HG02885 (cell line): Measurements from ENCODE around the gene LGALS9.

Experiments used
- ATAC-seq: cut with Tn5 transposase; IDR thresholded peaks from one replicate; pipeline ENCODE4 v1.9.1; 2021; ENCODE audit warnings: mild to moderate bottlenecking; ENCODE audit not compliant: unreplicated experiment, poor library complexity

Gene LGALS9

GRCh38 chr17:27630607-27631410 lies at the start of gene LGALS9:
Gene LGALS9 (plus strand): TSS chr17:27631188. CDS start chr17:27631266, 78 bp downstream.
- peak; percentile 57 for ATAC-seq

GRCh38 chr17:27582696-27583095 lies 48.3 kb upstream of the LGALS9 start:
- no peak for ATAC-seq

- ATAC-seq, result no peak
These were observed 45.8 kb upstream of the LGALS9 start for GRCh38 chr17:27585153-27585681.

GRCh38 chr17:27585792-27586191 lies 45.2 kb upstream of the LGALS9 start:
- no peak for ATAC-seq

GRCh38 chr17:27586203-27586721 lies 44.7 kb upstream of the LGALS9 start:
- no peak for ATAC-seq

- no peak for ATAC-seq
These were observed 42.6 kb upstream of the LGALS9 start for GRCh38 chr17:27588354-27588753.

GRCh38 chr17:27590864-27591263 lies 40.1 kb upstream of the LGALS9 start:
- ATAC-seq, result no peak

- ATAC-seq, result no peak
These were observed 39.0 kb upstream of the LGALS9 start for GRCh38 chr17:27591986-27592385.

- ATAC-seq, result no peak
These were observed 37.6 kb upstream of the LGALS9 start for GRCh38 chr17:27593232-27593856.

GRCh38 chr17:27593857-27594255 lies 37.1 kb upstream of the LGALS9 start:
- no peak for ATAC-seq

GRCh38 chr17:27595208-27595607 lies 35.8 kb upstream of the LGALS9 start:
- ATAC-seq, result no peak

- no peak for ATAC-seq
These were observed 34.9 kb upstream of the LGALS9 start for GRCh38 chr17:27596096-27596495.

- no peak for ATAC-seq
These were observed 34.3 kb upstream of the LGALS9 start for GRCh38 chr17:27596566-27597187.

- no peak for ATAC-seq
These were observed 33.8 kb upstream of the LGALS9 start for GRCh38 chr17:27597188-27597580.

GRCh38 chr17:27597783-27598320 lies 33.1 kb upstream of the LGALS9 start:
- ATAC-seq, result no peak

- ATAC-seq, result no peak
These were observed 32.5 kb upstream of the LGALS9 start for GRCh38 chr17:27598337-27599050.

GRCh38 chr17:27600471-27600870 lies 30.5 kb upstream of the LGALS9 start:
- no peak for ATAC-seq

- ATAC-seq, result no peak
These were observed 29.7 kb upstream of the LGALS9 start for GRCh38 chr17:27601069-27601974.

GRCh38 chr17:27601975-27602302 lies 29.0 kb upstream of the LGALS9 start:
- ATAC-seq, result no peak
